SK-N-SH (cell line): Measurements from ENCODE around the gene LYSMD4. TPM values are rescaled to one million over a fixed set of nuclear protein-coding genes. Genes with fewer than 3 reads are reported as not detected.

ENCODE experiments used
- CTCF ChIA-PET: fragments of 300-600, 350-600 bp; formaldehyde crosslinking; extraction: SDS; loops from one replicate; lab custom pipeline; 2021; lab: Yijun Ruan, JAX
- POLR2A ChIA-PET: fragments of 350-600 bp; sonication (Branson Sonifier 250); formaldehyde crosslinking; extraction: SDS; loops from one replicate; lab custom pipeline; 2020; ENCODE audit warnings: antibody characterized with exemption, inconsistent platforms; lab: Yijun Ruan, JAX
- DNase-seq: peaks from one replicate; pipeline ENCODE4 v3.0.0; 2012
- H2AFZ ChIP-seq: fragments of 200-600 bp; sonication (generic); 2 replicates; pipeline ENCODE4 v1.8.1; 2016; ENCODE audit warnings: antibody characterized with exemption, mild to moderate bottlenecking, low read depth
- H3F3A ChIP-seq: fragments of 200-600 bp; sonication (generic); replicated peaks from 2 replicates; pipeline ENCODE3; 2016; ENCODE audit warnings: antibody characterized with exemption, mild to moderate bottlenecking; ENCODE audit not compliant: insufficient read depth
- H3K27ac ChIP-seq, 2 experiments: fragments of 200-500 bp in 1 of 2; fragments of 200-600 bp in 1 of 2; sonication (Bioruptor generic) in 1 of 2; sonication (generic), shearing (Covaris generic) in 1 of 2; 2 replicates each; pipeline versions ENCODE4 v1.5.1 to v1.6.1; 2014 to 2016; ENCODE audit warnings: low read depth in 2 of 2, inconsistent platforms in 1 of 2, low read length in 1 of 2, mild to moderate bottlenecking in 1 of 2, mixed read lengths in 1 of 2
- H3K27me3 ChIP-seq: fragments of 200-600 bp; sonication (generic), shearing (Covaris generic); 2 replicates; pipeline ENCODE4 v1.6.1; 2016; ENCODE audit warnings: mixed run types; ENCODE audit not compliant: insufficient read depth
- H3K36me3 ChIP-seq, 2 experiments: fragments of 200-500 bp in 1 of 2; fragments of 200-600 bp in 1 of 2; sonication (Bioruptor generic) in 1 of 2; sonication (generic) in 1 of 2; replicated peaks in 1 of 2; 2 replicates each; pipeline versions ENCODE3 to v1.5.1; 2014 to 2016; ENCODE audit warnings: low read length in 1 of 2, mild to moderate bottlenecking in 1 of 2; ENCODE audit not compliant: insufficient read depth in 2 of 2, control insufficient read depth in 1 of 2
- H3K4me1 ChIP-seq, 2 experiments: fragments of 200-500 bp in 1 of 2; fragments of 200-600 bp in 1 of 2; sonication (Bioruptor generic) in 1 of 2; sonication (generic), shearing (Covaris generic) in 1 of 2; 2 replicates each; pipeline versions ENCODE4 v1.5.1 to v1.6.1; 2014 to 2016; ENCODE audit warnings: low read depth in 1 of 2, low read length in 1 of 2, mixed run types in 1 of 2; ENCODE audit not compliant: insufficient read depth in 2 of 2, control insufficient read depth in 1 of 2
- H3K4me2 ChIP-seq: fragments of 200-600 bp; sonication (generic), shearing (Covaris generic); 2 replicates; pipeline ENCODE4 v1.6.1; 2017; ENCODE audit warnings: mixed run types
- H3K4me3 ChIP-seq, 2 experiments: fragments of 200-500 bp in 1 of 2; fragments of 200-600 bp in 1 of 2; sonication (Bioruptor generic) in 1 of 2; sonication (generic), shearing (Covaris generic) in 1 of 2; 2 replicates each; pipeline versions ENCODE4 v1.5.1 to v1.8.1; 2014 to 2016; ENCODE audit warnings: low read depth in 2 of 2, inconsistent platforms in 1 of 2, low read length in 1 of 2, mild to moderate bottlenecking in 1 of 2, mixed read lengths in 1 of 2, moderate library complexity in 1 of 2
- H3K79me2 ChIP-seq: fragments of 200-600 bp; sonication (generic); 2 replicates; pipeline ENCODE4 v1.8.1; 2017; ENCODE audit warnings: mild to moderate bottlenecking; ENCODE audit not compliant: insufficient read depth
- H3K9ac ChIP-seq: fragments of 200-600 bp; sonication (generic); 2 replicates; pipeline ENCODE4 v1.6.1; 2017; ENCODE audit warnings: mixed run types
- H3K9me2 ChIP-seq: fragments of 200-600 bp; sonication (generic); 2 replicates; pipeline ENCODE4 v1.6.1; 2017; ENCODE audit warnings: mixed run types
- H3K9me3 ChIP-seq: fragments of 200-600 bp; sonication (generic); 2 replicates; pipeline ENCODE4 v1.6.1; 2017; ENCODE audit warnings: mixed run types, mild to moderate bottlenecking, moderate library complexity
- H4K20me1 ChIP-seq: fragments of 200-600 bp; sonication (generic); 2 replicates; pipeline ENCODE4 v1.6.1; 2017; ENCODE audit warnings: mild to moderate bottlenecking, mixed run types; ENCODE audit not compliant: insufficient read depth
- CTCF ChIP-seq: fragments of 200-600 bp; sonication (generic); IDR thresholded peaks from 2 replicates; pipeline ENCODE4 v1.6.1; 2017; ENCODE audit warnings: antibody characterized with exemption, mild to moderate bottlenecking, moderate library complexity
- EZH2phosphoT487 ChIP-seq: fragments of 200-600 bp; sonication (generic); IDR thresholded peaks from 2 replicates; pipeline ENCODE4 v1.6.1; 2017; ENCODE audit warnings: low read depth, mixed run types, mild to moderate bottlenecking, antibody characterized with exemption, moderate library complexity, borderline replicate concordance
- IRF3 ChIP-seq: fragments of 150-350 bp; IDR thresholded peaks from 2 replicates; pipeline ENCODE4 v1.6.1; 2016; ENCODE audit warnings: mild to moderate bottlenecking, low read depth, low read length
- MAX ChIP-seq: IDR thresholded peaks from 2 replicates; pipeline ENCODE4 v1.4.0; 2012; ENCODE audit warnings: low read depth
- MXI1 ChIP-seq: IDR thresholded peaks from 2 replicates; pipeline ENCODE4 v1.6.1; 2012; ENCODE audit warnings: mild to moderate bottlenecking, low read depth, low read length, improper control_type of control experiment
- NFIC ChIP-seq: IDR thresholded peaks from 2 replicates; pipeline ENCODE4 v1.4.0; 2012; ENCODE audit warnings: borderline replicate concordance
- RXRA ChIP-seq: IDR thresholded peaks from 2 replicates; pipeline ENCODE4 v1.4.0; 2012; ENCODE audit warnings: low read depth, mild to moderate bottlenecking, borderline replicate concordance
- SIN3A ChIP-seq: IDR thresholded peaks from 2 replicates; pipeline ENCODE4 v1.6.1; 2012; ENCODE audit warnings: low read depth, mild to moderate bottlenecking, low read length, moderate library complexity, borderline replicate concordance
- TAF1 ChIP-seq: IDR thresholded peaks from 2 replicates; pipeline ENCODE4 v1.6.1; 2012; ENCODE audit warnings: low read depth, mild to moderate bottlenecking, low read length, moderate library complexity, borderline replicate concordance
- TEAD4 ChIP-seq: IDR thresholded peaks from 2 replicates; pipeline ENCODE4 v1.4.0; 2012; ENCODE audit warnings: mild to moderate bottlenecking, borderline replicate concordance; ENCODE audit not compliant: insufficient read depth
- USF1 ChIP-seq: IDR thresholded peaks from 2 replicates; pipeline ENCODE4 v1.4.0; 2012; ENCODE audit warnings: low read depth, borderline replicate concordance
- ZBTB33 ChIP-seq: IDR thresholded peaks from 2 replicates; pipeline ENCODE4 v1.4.0; 2012; ENCODE audit warnings: low read depth, borderline replicate concordance
- WGBS: methylation state at CpG from one replicate; pipeline ENCODE4 v1.1.6; 2017; ENCODE audit warnings: low lambda C conversion rate; 5-methylcytosine and 5-hydroxymethylcytosine counted together
- polyA plus RNA-seq, 3 experiments: library from polyadenylated mRNA; depleted of rRNA; stranded (reverse); fragments of >200 nt; gene quantifications; 2 replicates each; pipeline ENCODE4 v1.2.3, GENCODE V29; 2012
- TF ChIP-seq, protein P1 (sequence below): fragments of 150-350 bp; IDR thresholded peaks from 2 replicates; pipeline ENCODE4 v1.6.1; 2017; ENCODE audit warnings: antibody characterized with exemption, low read length, low read depth, borderline replicate concordance
- TF ChIP-seq, protein P2 (sequence below): IDR thresholded peaks from 2 replicates; pipeline ENCODE4; 2012
- TF ChIP-seq, protein P3 (sequence below): IDR thresholded peaks from 2 replicates; pipeline ENCODE4 v1.6.1; 2012; ENCODE audit warnings: mild to moderate bottlenecking, low read depth, low read length, moderate library complexity

LYSMD4 gene
- polyA plus RNA-seq, 1 of the 3 experiments (the other 2 are of a cell fraction): 6.1 TPM

GRCh38 chr15:99721104-99721778 is 12.0 kb downstream of the LYSMD4 start (continued):
- no peak for TF ChIP-seq USF1
- no peak for TF ChIP-seq NFIC
- no peak for TF ChIP-seq MXI1
- TF ChIP-seq, all 33 proteins: peak for 0

DNA sequence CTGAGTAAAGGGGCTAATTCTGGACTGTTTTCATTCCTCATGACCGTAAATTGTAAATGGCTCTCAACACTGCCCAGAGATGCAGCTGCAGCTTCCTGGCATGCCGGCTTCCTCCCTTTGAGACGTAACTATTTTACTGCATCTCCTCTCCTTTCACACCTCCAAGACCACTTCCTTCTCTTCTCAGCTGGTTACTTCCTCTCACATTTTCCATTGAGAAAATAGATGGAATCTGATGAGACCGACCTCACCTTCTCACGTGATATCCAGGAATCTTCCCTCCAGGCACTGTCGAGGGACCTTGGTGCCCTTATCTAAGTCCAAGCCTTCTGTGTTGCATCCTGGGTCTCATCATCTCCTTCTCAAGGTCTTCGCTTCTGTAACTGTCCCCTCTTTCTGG is 12.7 kb downstream of the LYSMD4 start:
- H3K79me2 ChIP-seq: no peaks in the 10 kb centered on the region
- H3K4me3 ChIP-seq: no peak overlapping the region
- 92% methylated on average over 7 of the region's 7 CpGs for WGBS
- H3K9me2 ChIP-seq: no peaks in the 10 kb centered on the region
- H4K20me1 ChIP-seq: no peaks in the 10 kb centered on the region
- H3K27me3 ChIP-seq: no peaks in the 10 kb centered on the region
- POLR2A ChIA-PET: no interaction called here
- peaks cover 1 to 20% of the 10 kb centered on the region in 2 experiments for H3K36me3 ChIP-seq
- DNase-seq: no peak
- CTCF ChIA-PET: no interaction called here
- H3F3A ChIP-seq: no peaks in the 10 kb centered on the region
- H3K9ac ChIP-seq: no peak overlapping the region
- no peak overlapping the region for H3K4me2 ChIP-seq
- H2AFZ ChIP-seq: no peak overlapping the region
- no peak overlapping the region for H3K27ac ChIP-seq
- H3K4me1 ChIP-seq: no peaks in the 10 kb centered on the region; a peak in 2 of 4 replicates
- H3K9me3 ChIP-seq: no peaks in the 10 kb centered on the region
- no peak for TF ChIP-seq ZBTB33
- no peak for TF ChIP-seq USF1
- TF ChIP-seq EZH2phosphoT487: no peak
- TF ChIP-seq IRF3: no peak
- no peak for TF ChIP-seq MAX
- TF ChIP-seq TEAD4: no peak
- no peak for TF ChIP-seq RXRA
- TF ChIP-seq, protein P1, sequence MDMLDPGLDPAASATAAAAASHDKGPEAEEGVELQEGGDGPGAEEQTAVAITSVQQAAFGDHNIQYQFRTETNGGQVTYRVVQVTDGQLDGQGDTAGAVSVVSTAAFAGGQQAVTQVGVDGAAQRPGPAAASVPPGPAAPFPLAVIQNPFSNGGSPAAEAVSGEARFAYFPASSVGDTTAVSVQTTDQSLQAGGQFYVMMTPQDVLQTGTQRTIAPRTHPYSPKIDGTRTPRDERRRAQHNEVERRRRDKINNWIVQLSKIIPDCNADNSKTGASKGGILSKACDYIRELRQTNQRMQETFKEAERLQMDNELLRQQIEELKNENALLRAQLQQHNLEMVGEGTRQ: no peak
- TF ChIP-seq, protein P2, sequence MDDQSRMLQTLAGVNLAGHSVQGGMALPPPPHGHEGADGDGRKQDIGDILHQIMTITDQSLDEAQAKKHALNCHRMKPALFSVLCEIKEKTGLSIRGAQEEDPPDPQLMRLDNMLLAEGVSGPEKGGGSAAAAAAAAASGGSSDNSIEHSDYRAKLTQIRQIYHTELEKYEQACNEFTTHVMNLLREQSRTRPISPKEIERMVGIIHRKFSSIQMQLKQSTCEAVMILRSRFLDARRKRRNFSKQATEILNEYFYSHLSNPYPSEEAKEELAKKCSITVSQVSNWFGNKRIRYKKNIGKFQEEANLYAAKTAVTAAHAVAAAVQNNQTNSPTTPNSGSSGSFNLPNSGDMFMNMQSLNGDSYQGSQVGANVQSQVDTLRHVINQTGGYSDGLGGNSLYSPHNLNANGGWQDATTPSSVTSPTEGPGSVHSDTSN: no peak
- TF ChIP-seq SIN3A: no peak
- no peak for TF ChIP-seq CTCF
- TF ChIP-seq TAF1: no peak
- TF ChIP-seq, protein P3, sequence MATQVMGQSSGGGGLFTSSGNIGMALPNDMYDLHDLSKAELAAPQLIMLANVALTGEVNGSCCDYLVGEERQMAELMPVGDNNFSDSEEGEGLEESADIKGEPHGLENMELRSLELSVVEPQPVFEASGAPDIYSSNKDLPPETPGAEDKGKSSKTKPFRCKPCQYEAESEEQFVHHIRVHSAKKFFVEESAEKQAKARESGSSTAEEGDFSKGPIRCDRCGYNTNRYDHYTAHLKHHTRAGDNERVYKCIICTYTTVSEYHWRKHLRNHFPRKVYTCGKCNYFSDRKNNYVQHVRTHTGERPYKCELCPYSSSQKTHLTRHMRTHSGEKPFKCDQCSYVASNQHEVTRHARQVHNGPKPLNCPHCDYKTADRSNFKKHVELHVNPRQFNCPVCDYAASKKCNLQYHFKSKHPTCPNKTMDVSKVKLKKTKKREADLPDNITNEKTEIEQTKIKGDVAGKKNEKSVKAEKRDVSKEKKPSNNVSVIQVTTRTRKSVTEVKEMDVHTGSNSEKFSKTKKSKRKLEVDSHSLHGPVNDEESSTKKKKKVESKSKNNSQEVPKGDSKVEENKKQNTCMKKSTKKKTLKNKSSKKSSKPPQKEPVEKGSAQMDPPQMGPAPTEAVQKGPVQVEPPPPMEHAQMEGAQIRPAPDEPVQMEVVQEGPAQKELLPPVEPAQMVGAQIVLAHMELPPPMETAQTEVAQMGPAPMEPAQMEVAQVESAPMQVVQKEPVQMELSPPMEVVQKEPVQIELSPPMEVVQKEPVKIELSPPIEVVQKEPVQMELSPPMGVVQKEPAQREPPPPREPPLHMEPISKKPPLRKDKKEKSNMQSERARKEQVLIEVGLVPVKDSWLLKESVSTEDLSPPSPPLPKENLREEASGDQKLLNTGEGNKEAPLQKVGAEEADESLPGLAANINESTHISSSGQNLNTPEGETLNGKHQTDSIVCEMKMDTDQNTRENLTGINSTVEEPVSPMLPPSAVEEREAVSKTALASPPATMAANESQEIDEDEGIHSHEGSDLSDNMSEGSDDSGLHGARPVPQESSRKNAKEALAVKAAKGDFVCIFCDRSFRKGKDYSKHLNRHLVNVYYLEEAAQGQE: no peak
